Muscle layer of colon (tissue), 2 donors: ENCODE data around the gene RARB.
A peak's percentile ranks its signal among the peaks of the same experiment; 100 is the strongest.

Source experiments
- H3K27ac ChIP-seq: one replicate; pipeline ENCODE4 v1.7.0; 2013; ENCODE audit warnings: low read depth, mild to moderate bottlenecking, low read length, moderate library complexity
- H3K27me3 ChIP-seq, 2 donors: one replicate each; pipeline ENCODE4 v1.7.0; 2013; ENCODE audit warnings: low read length in 2 of 2, mild to moderate bottlenecking in 2 of 2; ENCODE audit not compliant: insufficient read depth in 2 of 2, control insufficient read depth in 1 of 2
- H3K36me3 ChIP-seq: one replicate; pipeline ENCODE4 v1.7.0; 2013; ENCODE audit warnings: mild to moderate bottlenecking, low read length; ENCODE audit not compliant: insufficient read depth
- H3K4me1 ChIP-seq: one replicate; pipeline ENCODE4 v1.7.0; 2013; ENCODE audit warnings: mild to moderate bottlenecking, low read length; ENCODE audit not compliant: insufficient read depth
- H3K4me3 ChIP-seq, 2 donors: one replicate each; pipeline ENCODE4 v1.7.0; 2013; ENCODE audit warnings: low read length in 2 of 2, low read depth in 1 of 2, mild to moderate bottlenecking in 1 of 2, moderate library complexity in 1 of 2
- H3K9ac ChIP-seq: one replicate; pipeline ENCODE4 v1.7.0; 2013; ENCODE audit warnings: low read length
- H3K9me3 ChIP-seq: one replicate; pipeline ENCODE4 v1.7.0; 2013; ENCODE audit warnings: mild to moderate bottlenecking, low read length
- donor health status: abdominal sarcoma.
- donor health status: Adenocarcinoma of cecum.

RARB gene

GRCh38 chr3:25423780-25424588 lies 4.1 kb upstream of the RARB start:
- Histone ChIP-seq H3K27ac (no peak overlapping the region), H3K9ac (no peak overlapping the region), H3K4me3 (peak overlapping the region in 1 of 2 donors; percentile 21), H3K4me1 (peaks cover 42% of the 10 kb centered on the region), H3K9me3 (no peaks in the 10 kb centered on the region), H3K36me3 (no peaks in the 10 kb centered on the region), H3K27me3 (no peaks in the 10 kb centered on the region)

DNA sequence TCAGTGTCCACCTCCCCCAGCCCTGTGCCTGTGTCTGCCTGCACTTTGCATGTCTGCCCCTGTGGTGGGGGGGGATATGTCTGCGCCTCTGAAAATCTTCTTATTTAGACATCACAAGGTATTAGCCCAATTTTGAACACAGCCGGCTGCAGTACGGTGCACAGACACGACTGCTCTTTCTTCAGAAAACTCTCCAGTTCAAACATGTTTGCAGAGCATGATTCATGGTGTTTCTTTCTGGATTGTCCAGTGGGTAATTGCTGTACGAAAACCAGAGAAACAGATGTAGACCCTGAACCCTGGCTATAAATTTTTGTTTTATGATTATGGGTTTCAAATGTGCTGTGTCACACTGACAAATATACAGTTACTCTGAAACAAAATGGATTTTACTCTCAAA lies 3.4 kb upstream of the RARB start:
- H3K4me1 ChIP-seq: peaks cover 42% of the 10 kb centered on the region
- peak overlapping the region in 1 of 2 donors; percentile 21 for H3K4me3 ChIP-seq
- no peaks in the 10 kb centered on the region for H3K27me3 ChIP-seq
- no peaks in the 10 kb centered on the region for H3K36me3 ChIP-seq
- no peak overlapping the region for H3K27ac ChIP-seq
- H3K9ac ChIP-seq: no peak overlapping the region
- no peaks in the 10 kb centered on the region for H3K9me3 ChIP-seq

GRCh38 chr3:25426408-25426807 lies 1.7 kb upstream of the RARB start:
- Histone ChIP-seq H3K36me3 (no peaks in the 10 kb centered on the region), H3K27me3 (no peaks in the 10 kb centered on the region), H3K4me3 (no peak overlapping the region), H3K9ac (no peak overlapping the region), H3K4me1 (peaks cover 42% of the 10 kb centered on the region), H3K27ac (no peak overlapping the region), H3K9me3 (no peaks in the 10 kb centered on the region)

GRCh38 chr3:25427155-25427554 lies 908 bp upstream of the RARB start:
- no peaks in the 10 kb centered on the region for H3K9me3 ChIP-seq
- H3K9ac ChIP-seq: peak overlapping the region; percentile 58
- H3K27me3 ChIP-seq: no peaks in the 10 kb centered on the region
- no peaks in the 10 kb centered on the region for H3K36me3 ChIP-seq
- peaks cover 42% of the 10 kb centered on the region for H3K4me1 ChIP-seq
- peak overlapping the region; percentile 54 for H3K27ac ChIP-seq
- H3K4me3 ChIP-seq: peak overlapping the region; percentile 14 to 81

DNA sequence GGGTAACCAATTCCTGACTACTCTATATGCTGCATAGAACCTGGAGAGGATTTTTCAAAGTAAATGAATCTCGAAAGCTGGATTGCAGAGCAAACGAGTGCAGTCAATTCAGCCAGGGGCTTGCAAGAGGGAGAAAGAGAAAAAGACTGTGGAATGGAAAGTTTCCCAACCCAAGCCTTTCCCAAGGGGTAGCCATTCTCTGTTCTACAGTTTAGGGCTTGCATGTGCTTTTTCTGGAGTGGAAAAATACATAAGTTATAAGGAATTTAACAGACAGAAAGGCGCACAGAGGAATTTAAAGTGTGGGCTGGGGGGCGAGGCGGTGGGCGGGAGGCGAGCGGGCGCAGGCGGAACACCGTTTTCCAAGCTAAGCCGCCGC lies 511 bp upstream of the RARB start:
- H3K4me1 ChIP-seq: peaks cover 42% of the 10 kb centered on the region
- H3K27me3 ChIP-seq: no peaks in the 10 kb centered on the region
- peak overlapping the region; percentile 54 for H3K27ac ChIP-seq
- H3K36me3 ChIP-seq: no peaks in the 10 kb centered on the region
- peak overlapping the region; percentile 14 to 81 for H3K4me3 ChIP-seq
- H3K9ac ChIP-seq: peak overlapping the region; percentile 58
- H3K9me3 ChIP-seq: no peaks in the 10 kb centered on the region

GRCh38 chr3:25428789-25429335 lies 799 bp downstream of the RARB start:
- Histone ChIP-seq H3K27me3 (no peaks in the 10 kb centered on the region), H3K27ac (peak overlapping the region; percentile 4), H3K4me1 (peaks cover 37% of the 10 kb centered on the region), H3K9me3 (no peaks in the 10 kb centered on the region), H3K36me3 (no peaks in the 10 kb centered on the region), H3K4me3 (peak overlapping the region; percentile 14 to 81), H3K9ac (peak overlapping the region; percentile 61)

DNA sequence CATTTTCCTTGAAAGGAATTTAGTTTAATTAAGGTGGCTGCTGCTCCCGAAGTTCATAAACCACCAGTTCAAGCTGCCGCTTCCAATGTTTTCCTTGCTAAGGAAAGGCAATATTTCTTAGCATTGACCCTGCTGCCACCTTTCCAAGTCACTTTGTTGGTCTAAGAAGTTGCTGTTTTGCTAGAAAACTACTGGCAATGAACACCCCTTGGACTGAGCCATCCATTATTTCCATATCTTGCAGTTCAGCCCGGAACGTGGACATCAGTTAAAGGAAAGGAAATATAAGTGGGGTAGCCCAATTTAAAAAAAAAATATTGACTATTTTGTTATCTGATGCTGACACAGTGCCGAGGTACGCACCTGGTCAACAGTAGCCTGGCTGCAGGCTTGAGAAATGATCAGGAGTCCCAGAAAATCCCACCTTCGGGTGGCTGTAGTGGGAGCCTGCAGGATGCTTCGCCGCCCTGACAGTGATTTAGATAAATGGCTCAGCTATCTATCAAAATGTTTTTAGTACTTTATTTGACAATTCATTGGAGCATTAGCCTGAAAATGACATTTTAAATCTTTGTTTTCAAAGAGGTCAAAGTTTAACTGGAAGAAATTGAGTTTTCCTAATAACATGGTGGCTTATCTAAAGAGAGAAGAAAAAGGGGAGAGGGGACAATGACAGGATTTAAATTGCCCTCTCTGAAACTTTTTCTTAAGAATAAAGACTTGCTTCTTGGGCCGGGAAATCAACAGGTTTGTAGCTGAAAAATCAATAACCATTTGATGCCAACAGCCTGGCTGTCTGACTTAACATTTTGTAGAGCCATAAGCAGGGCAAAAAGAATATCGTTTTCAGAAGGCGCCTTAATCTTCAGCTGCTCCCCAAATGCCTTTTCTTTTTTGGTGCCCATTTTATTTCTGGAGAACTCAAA lies 1.6 kb downstream of the RARB start:
- Histone ChIP-seq H3K9me3 (no peaks in the 10 kb centered on the region), H3K27me3 (no peaks in the 10 kb centered on the region), H3K4me1 (peaks cover 29% of the 10 kb centered on the region), H3K4me3 (peak overlapping the region in 1 of 2 donors; percentile 81), H3K9ac (no peak overlapping the region), H3K36me3 (no peaks in the 10 kb centered on the region), H3K27ac (peak overlapping the region; percentile 4)

DNA sequence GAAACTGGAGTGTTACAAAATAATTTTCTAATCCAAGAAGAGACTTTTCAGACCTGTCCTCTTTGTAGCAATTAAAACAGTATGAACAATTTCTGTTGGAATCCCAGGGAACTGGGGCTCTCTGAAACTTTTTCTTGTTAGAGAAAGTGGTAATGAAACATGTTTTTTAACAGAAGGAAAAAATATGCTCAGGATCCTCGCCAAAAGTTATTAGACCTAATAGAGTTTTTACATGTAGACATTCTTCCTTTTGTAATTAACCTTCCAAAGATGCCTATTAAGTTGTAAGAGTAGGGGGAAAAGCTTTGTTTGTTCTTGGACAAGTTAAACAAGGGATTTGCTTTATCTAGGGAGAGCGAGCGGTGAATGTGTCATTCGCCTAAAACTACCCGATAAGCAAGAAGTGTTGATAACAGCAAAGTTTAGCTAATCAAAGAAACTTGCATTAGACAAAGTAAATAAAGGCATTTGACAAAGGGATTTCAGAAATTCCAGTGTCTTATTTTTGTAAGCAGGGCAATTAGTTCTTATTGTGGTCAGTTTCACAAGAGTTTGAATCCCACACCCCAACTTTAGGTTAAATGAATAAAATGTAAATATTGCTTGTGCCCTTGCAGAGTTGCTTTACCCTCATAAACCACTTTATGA lies 2.3 kb downstream of the RARB start:
- H3K27ac ChIP-seq: no peak overlapping the region
- peak overlapping the region in 1 of 2 donors; percentile 81 for H3K4me3 ChIP-seq
- H3K9ac ChIP-seq: peak overlapping the region; percentile 5
- H3K4me1 ChIP-seq: peaks cover 21% of the 10 kb centered on the region
- no peaks in the 10 kb centered on the region for H3K27me3 ChIP-seq
- no peaks in the 10 kb centered on the region for H3K36me3 ChIP-seq
- H3K9me3 ChIP-seq: no peaks in the 10 kb centered on the region

- peaks cover 14% of the 10 kb centered on the region for H3K4me1 ChIP-seq
- no peak overlapping the region for H3K9ac ChIP-seq
- H3K27ac ChIP-seq: no peak overlapping the region
- H3K4me3 ChIP-seq: peak overlapping the region in 1 of 2 donors; percentile 14
- H3K9me3 ChIP-seq: no peaks in the 10 kb centered on the region
- H3K27me3 ChIP-seq: no peaks in the 10 kb centered on the region
- no peaks in the 10 kb centered on the region for H3K36me3 ChIP-seq
Observed at GRCh38 chr3:25430935-25431770, 3.1 kb downstream of the RARB start.

GRCh38 chr3:25432176-25432720 lies 4.2 kb downstream of the RARB start:
- Histone ChIP-seq H3K4me1 (peaks cover 4% of the 10 kb centered on the region), H3K9ac (no peak overlapping the region), H3K4me3 (no peak overlapping the region), H3K9me3 (no peaks in the 10 kb centered on the region), H3K36me3 (no peaks in the 10 kb centered on the region), H3K27ac (no peak overlapping the region), H3K27me3 (no peaks in the 10 kb centered on the region)
